ENCODE measurements around the gene TASOR.

DNA sequence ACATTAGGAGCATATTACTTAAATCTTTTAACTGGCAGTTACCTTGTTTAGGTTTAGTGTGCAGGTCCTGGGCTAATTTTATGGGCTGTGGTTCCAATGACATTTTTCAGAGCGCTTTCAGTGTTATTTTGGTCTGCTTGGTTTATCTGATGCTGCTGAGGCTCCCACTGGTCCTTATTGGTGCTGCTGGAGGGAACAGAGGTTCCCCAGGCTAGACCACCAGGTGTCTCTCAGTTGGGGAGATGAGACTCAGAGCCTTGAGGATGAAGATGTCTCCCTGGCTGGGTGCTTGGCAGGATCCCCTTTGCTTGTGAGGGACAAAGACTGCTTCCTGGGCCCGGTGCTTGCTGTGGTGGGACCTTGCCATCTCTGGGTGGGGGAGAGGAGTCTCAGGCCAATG lies 28.3 kb upstream of the TASOR start:
- TF ChIP-seq, protein P1, sequence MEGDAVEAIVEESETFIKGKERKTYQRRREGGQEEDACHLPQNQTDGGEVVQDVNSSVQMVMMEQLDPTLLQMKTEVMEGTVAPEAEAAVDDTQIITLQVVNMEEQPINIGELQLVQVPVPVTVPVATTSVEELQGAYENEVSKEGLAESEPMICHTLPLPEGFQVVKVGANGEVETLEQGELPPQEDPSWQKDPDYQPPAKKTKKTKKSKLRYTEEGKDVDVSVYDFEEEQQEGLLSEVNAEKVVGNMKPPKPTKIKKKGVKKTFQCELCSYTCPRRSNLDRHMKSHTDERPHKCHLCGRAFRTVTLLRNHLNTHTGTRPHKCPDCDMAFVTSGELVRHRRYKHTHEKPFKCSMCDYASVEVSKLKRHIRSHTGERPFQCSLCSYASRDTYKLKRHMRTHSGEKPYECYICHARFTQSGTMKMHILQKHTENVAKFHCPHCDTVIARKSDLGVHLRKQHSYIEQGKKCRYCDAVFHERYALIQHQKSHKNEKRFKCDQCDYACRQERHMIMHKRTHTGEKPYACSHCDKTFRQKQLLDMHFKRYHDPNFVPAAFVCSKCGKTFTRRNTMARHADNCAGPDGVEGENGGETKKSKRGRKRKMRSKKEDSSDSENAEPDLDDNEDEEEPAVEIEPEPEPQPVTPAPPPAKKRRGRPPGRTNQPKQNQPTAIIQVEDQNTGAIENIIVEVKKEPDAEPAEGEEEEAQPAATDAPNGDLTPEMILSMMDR (IDR thresholded peaks at IDR 0.05; ENCODE audit: low read length): no peak
- no peak for TF ChIP-seq EZH2 (IDR thresholded peaks at IDR 0.05; ENCODE audit: borderline replicate concordance, low read length)

Measured in OCI-LY1 (cell line).